Measurements from ENCODE around the gene ENOX1. TPM values are rescaled to one million over a fixed set of nuclear protein-coding genes. Genes with fewer than 3 reads are reported as not detected.

The ENOX1 gene
- polyA plus RNA-seq, 3 donors = 0.04 TPM; not detected in 2

- WGBS (ENCODE audit: insufficient coverage) = 88% methylated on average over 1 of the region's 1 CpG
- Histone ChIP-seq H2AFZ (ENCODE audit: insufficient read depth, low read depth, low read length, poor library complexity, severe bottlenecking) (no peak overlapping the region), H3K9me3 (replicated peaks in 1 of 2; ENCODE audit: control insufficient read depth in 1 of 2, insufficient read depth in 1 of 2, low read length in 2 of 2) (no peaks in the 10 kb centered on the region), H3K27me3 (ENCODE audit: control insufficient read depth in 2 of 2, insufficient read depth in 2 of 2, low read length in 2 of 2) (no peaks in the 10 kb centered on the region), H3K4me2 (replicated peaks; ENCODE audit: extremely low read depth, low read length, poor library complexity, severe bottlenecking) (no peak overlapping the region), H3K79me2 (ENCODE audit: insufficient read depth, low read length) (no peaks in the 10 kb centered on the region), H3K36me3 (replicated peaks in 1 of 2; ENCODE audit: control insufficient read depth in 1 of 2, insufficient read depth in 2 of 2, low read length in 2 of 2) (no peaks in the 10 kb centered on the region), H3K4me1 (ENCODE audit: control insufficient read depth in 1 of 2, insufficient read depth in 2 of 2, low read length in 2 of 2) (no peaks in the 10 kb centered on the region), H4K20me1 (ENCODE audit: insufficient read depth, low read length) (no peaks in the 10 kb centered on the region), H3K27ac (ENCODE audit: low read depth in 1 of 2, low read length in 2 of 2) (no peak overlapping the region), H3K9ac (ENCODE audit: insufficient read depth, low read length, poor library complexity, severe bottlenecking) (no peak overlapping the region), H3K4me3 (replicated peaks in 1 of 3; ENCODE audit: low read depth in 2 of 3, low read length in 3 of 3) (no peak overlapping the region)
- Mint-ChIP-seq H3K27me3 (ENCODE audit: low read depth in 3 of 3) (peaks cover 0 to 1% (median 1%) of the 10 kb centered on the region in 3 donors), H3K9me3 (peaks cover 0 to 6% (median 0%) of the 10 kb centered on the region in 7 donors), H3K36me3 (no peaks in the 10 kb centered on the region), H3K4me3 (no peak overlapping the region), H3K27ac (no peak overlapping the region), H3K4me1 (no peaks in the 10 kb centered on the region)
- intact Hi-C loops (cut with micrococcal nuclease) = no loop called here
- no peak for TF ChIP-seq CTCF (IDR thresholded peaks at IDR 0.05)
- no peak for DNase-seq
Observed at GRCh38 chr13:43515531-43515930, 271.2 kb downstream of the ENOX1 start.

GRCh38 chr13:43514311-43514710, 272.5 kb downstream of the ENOX1 start:
- H3K4me1 ChIP-seq (ENCODE audit: control insufficient read depth in 1 of 2, insufficient read depth in 2 of 2, low read length in 2 of 2) = no peaks in the 10 kb centered on the region
- Mint-ChIP-seq H3K36me3 (no peaks in the 10 kb centered on the region), H3K4me1 (no peaks in the 10 kb centered on the region), H3K9me3 (peaks cover 0 to 6% (median 0%) of the 10 kb centered on the region in 7 donors), H3K4me3 (no peak overlapping the region), H3K27ac (no peak overlapping the region), H3K27me3 (ENCODE audit: low read depth in 3 of 3) (peaks cover 0 to 1% (median 0%) of the 10 kb centered on the region in 3 donors)
- H3K4me2 ChIP-seq (replicated peaks; ENCODE audit: extremely low read depth, low read length, poor library complexity, severe bottlenecking) = no peak overlapping the region
- H3K27me3 ChIP-seq (ENCODE audit: control insufficient read depth in 2 of 2, insufficient read depth in 2 of 2, low read length in 2 of 2) = no peaks in the 10 kb centered on the region
- H3K36me3 ChIP-seq (replicated peaks in 1 of 2; ENCODE audit: control insufficient read depth in 1 of 2, insufficient read depth in 2 of 2, low read length in 2 of 2) = no peaks in the 10 kb centered on the region
- no peak overlapping the region for H2AFZ ChIP-seq (ENCODE audit: insufficient read depth, low read depth, low read length, poor library complexity, severe bottlenecking)
- no peak overlapping the region for H3K9ac ChIP-seq (ENCODE audit: insufficient read depth, low read length, poor library complexity, severe bottlenecking)
- H4K20me1 ChIP-seq (ENCODE audit: insufficient read depth, low read length) = no peaks in the 10 kb centered on the region
- no peaks in the 10 kb centered on the region for H3K79me2 ChIP-seq (ENCODE audit: insufficient read depth, low read length)
- no CpG with 5 or more reads among the region's 1 CpG for WGBS (ENCODE audit: insufficient coverage)
- no peak overlapping the region for H3K4me3 ChIP-seq (replicated peaks in 1 of 3; ENCODE audit: low read depth in 2 of 3, low read length in 3 of 3)
- DNase-seq = no peak
- TF ChIP-seq CTCF (IDR thresholded peaks at IDR 0.05) = no peak
- H3K9me3 ChIP-seq (replicated peaks in 1 of 2; ENCODE audit: control insufficient read depth in 1 of 2, insufficient read depth in 1 of 2, low read length in 2 of 2) = no peaks in the 10 kb centered on the region
- intact Hi-C loops (cut with micrococcal nuclease) = no loop called here
- H3K27ac ChIP-seq (ENCODE audit: low read depth in 1 of 2, low read length in 2 of 2) = no peak overlapping the region
